Chondrocyte (in vitro differentiated cells): Measurements from ENCODE around the gene TM4SF20. TPM values are rescaled to one million over a fixed set of nuclear protein-coding genes. Genes with fewer than 3 reads are reported as not detected.

Experiments
- DNase-seq: peaks from one replicate; pipeline ENCODE4 v3.0.0; 2021; ENCODE audit warnings: mixed read lengths, low spot score
- H3K27ac Mint-ChIP-seq: one replicate; pipeline ENCODE4 v1.8.0; 2021; ENCODE audit warnings: mild to moderate bottlenecking, moderate library complexity, mixed read lengths; ENCODE audit not compliant: unreplicated experiment
- H3K27me3 Mint-ChIP-seq: 2 replicates; pipeline ENCODE4 v1.8.0; 2021; ENCODE audit warnings: low read depth, mixed read lengths
- H3K36me3 Mint-ChIP-seq: 2 replicates; pipeline ENCODE4 v1.8.0; 2021; ENCODE audit warnings: low read depth, mixed read lengths
- H3K4me1 Mint-ChIP-seq: 2 replicates; pipeline ENCODE4 v1.8.0; 2021; ENCODE audit warnings: low read depth, mild to moderate bottlenecking, mixed read lengths
- H3K4me3 Mint-ChIP-seq: one replicate; pipeline ENCODE4 v1.8.0; 2021; ENCODE audit warnings: mild to moderate bottlenecking, moderate library complexity, mixed read lengths; ENCODE audit not compliant: unreplicated experiment
- H3K9me3 Mint-ChIP-seq: 2 replicates; pipeline ENCODE4 v1.8.0; 2021; ENCODE audit warnings: low read depth, mixed read lengths
- total RNA-seq: library from RNA; stranded (reverse); gene quantifications from 3 replicates; pipeline ENCODE4 v1.2.1, GENCODE V29; 2021
- TF ChIP-seq, protein P1 (sequence below): fragments of 200-600 bp; sonication (generic); IDR thresholded peaks from 2 replicates; pipeline ENCODE4 v1.5.0; 2021; ENCODE audit warnings: antibody characterized with exemption, mild to moderate bottlenecking, moderate library complexity

Gene TM4SF20
- total RNA-seq, 1 donor from 2014 or later, result not detected

DNA sequence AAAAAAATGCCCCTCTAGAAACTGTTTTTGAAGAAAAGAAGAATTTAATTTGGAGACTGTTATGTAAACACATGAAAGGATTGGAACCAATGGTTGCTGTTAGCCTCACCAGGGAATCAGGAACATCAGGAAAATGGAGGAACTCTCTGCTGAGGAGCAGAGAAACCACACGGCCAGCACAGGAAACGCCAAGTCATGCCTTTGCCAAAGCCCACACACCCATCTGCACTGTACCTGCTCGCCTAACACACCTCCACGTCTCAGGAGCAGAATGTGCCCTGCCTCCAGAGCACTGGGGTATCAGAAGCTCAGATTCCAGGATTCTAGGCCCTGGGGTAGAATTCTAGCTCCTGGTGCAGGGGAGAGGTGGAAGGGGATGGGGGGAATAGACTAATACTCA is 18.5 kb upstream of the TM4SF20 start:
- Mint-ChIP-seq H3K36me3 (no peaks in the 10 kb centered on the region), H3K9me3 (no peaks in the 10 kb centered on the region), H3K4me3 (no peak overlapping the region), H3K4me1 (no peaks in the 10 kb centered on the region), H3K27me3 (peaks cover 6% of the 10 kb centered on the region), H3K27ac (no peak overlapping the region)
- no peak for DNase-seq
- TF ChIP-seq, protein P1, sequence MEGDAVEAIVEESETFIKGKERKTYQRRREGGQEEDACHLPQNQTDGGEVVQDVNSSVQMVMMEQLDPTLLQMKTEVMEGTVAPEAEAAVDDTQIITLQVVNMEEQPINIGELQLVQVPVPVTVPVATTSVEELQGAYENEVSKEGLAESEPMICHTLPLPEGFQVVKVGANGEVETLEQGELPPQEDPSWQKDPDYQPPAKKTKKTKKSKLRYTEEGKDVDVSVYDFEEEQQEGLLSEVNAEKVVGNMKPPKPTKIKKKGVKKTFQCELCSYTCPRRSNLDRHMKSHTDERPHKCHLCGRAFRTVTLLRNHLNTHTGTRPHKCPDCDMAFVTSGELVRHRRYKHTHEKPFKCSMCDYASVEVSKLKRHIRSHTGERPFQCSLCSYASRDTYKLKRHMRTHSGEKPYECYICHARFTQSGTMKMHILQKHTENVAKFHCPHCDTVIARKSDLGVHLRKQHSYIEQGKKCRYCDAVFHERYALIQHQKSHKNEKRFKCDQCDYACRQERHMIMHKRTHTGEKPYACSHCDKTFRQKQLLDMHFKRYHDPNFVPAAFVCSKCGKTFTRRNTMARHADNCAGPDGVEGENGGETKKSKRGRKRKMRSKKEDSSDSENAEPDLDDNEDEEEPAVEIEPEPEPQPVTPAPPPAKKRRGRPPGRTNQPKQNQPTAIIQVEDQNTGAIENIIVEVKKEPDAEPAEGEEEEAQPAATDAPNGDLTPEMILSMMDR, result no peak

- H3K27me3 Mint-ChIP-seq, result no peaks in the 10 kb centered on the region
- no peaks in the 10 kb centered on the region for H3K9me3 Mint-ChIP-seq
- no peak for DNase-seq
- TF ChIP-seq, protein P1, result no peak
- no peaks in the 10 kb centered on the region for H3K36me3 Mint-ChIP-seq
- no peaks in the 10 kb centered on the region for H3K4me1 Mint-ChIP-seq
- H3K4me3 Mint-ChIP-seq, result no peak overlapping the region
- H3K27ac Mint-ChIP-seq, result no peak overlapping the region
Measured at GRCh38 chr2:227395556-227395955, 16.4 kb upstream of the TM4SF20 start.

DNA sequence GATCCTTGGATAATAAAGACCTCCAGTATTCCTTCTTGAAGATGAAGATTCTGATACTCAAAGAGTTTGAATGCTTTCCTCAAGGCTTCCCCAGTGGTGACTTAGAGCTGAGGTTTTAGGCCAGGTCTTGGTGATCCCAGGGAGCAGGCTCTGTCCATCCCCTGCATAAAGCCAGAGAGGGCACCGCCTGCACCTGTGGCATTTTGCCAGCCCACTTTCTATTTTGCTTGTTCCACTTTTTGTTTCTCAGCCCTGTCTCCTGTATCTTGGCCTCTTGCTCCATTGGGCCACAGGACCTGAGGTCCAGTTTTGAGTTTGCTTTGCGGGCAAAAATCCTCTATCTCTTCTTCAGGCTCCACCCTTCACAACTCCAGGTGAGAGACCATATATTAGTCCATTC is 15.3 kb upstream of the TM4SF20 start:
- Mint-ChIP-seq H3K27me3 (no peaks in the 10 kb centered on the region), H3K9me3 (no peaks in the 10 kb centered on the region), H3K27ac (no peak overlapping the region), H3K4me3 (no peak overlapping the region), H3K36me3 (no peaks in the 10 kb centered on the region), H3K4me1 (no peaks in the 10 kb centered on the region)
- no peak for DNase-seq
- TF ChIP-seq, protein P1, result no peak

GRCh38 chr2:227390468-227391256 is 11.6 kb upstream of the TM4SF20 start:
- Mint-ChIP-seq H3K27me3 (no peaks in the 10 kb centered on the region), H3K36me3 (no peaks in the 10 kb centered on the region), H3K4me3 (no peak overlapping the region), H3K4me1 (no peaks in the 10 kb centered on the region), H3K9me3 (peaks cover 5% of the 10 kb centered on the region), H3K27ac (no peak overlapping the region)
- no peak for DNase-seq
- TF ChIP-seq, protein P1, result no peak

DNA sequence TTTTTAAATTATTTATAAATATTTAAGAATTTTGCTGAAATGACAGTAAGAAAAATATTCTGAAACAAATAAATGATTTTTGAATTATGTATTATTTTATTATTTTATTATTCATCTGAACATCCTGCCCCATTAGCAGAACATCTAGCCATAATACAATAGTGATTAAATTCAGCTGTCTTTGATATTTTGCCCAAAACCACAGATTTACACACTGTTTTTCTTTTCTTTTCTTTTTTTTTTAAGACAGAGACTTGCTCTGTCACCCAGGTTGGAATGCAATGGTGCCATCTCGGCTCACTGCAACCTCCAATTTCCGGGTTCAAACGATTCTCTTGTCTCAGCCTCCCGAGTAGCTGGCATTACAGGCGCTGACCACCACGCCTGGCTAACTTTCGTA is 10.6 kb upstream of the TM4SF20 start:
- DNase-seq, result no peak
- Mint-ChIP-seq H3K36me3 (no peaks in the 10 kb centered on the region), H3K27ac (no peak overlapping the region), H3K27me3 (no peaks in the 10 kb centered on the region), H3K9me3 (peaks cover 5% of the 10 kb centered on the region), H3K4me3 (no peak overlapping the region), H3K4me1 (no peaks in the 10 kb centered on the region)
- TF ChIP-seq, protein P1, result no peak
